Smooth muscle cell (in vitro differentiated cells): ENCODE results near the gene TADA2A. TPM values are rescaled to one million over a fixed set of nuclear protein-coding genes. Genes with fewer than 3 reads are reported as not detected.

Experiments used
- DNase-seq: peaks from one replicate; lab custom pipeline; 2025; ENCODE audit not compliant: unreplicated experiment; lab: John Stamatoyannopoulos, UW
- H2AFZ ChIP-seq: fragments of 200-600 bp; sonication (generic); 2 replicates; pipeline ENCODE4 v1.6.0; 2016; ENCODE audit warnings: antibody characterized with exemption, low read depth, mild to moderate bottlenecking
- H3F3A ChIP-seq: fragments of 200-600 bp; sonication (generic); 2 replicates; pipeline ENCODE4 v1.6.0; 2017; ENCODE audit warnings: antibody characterized with exemption, low read depth
- H3K27ac ChIP-seq: fragments of 200-600 bp; sonication (generic); 2 replicates; pipeline ENCODE4 v1.5.1; 2016; ENCODE audit warnings: low read depth, mild to moderate bottlenecking
- H3K27me3 ChIP-seq: fragments of 200-600 bp; sonication (generic); 2 replicates; pipeline ENCODE4 v1.6.1; 2016; ENCODE audit warnings: low read depth, mild to moderate bottlenecking
- H3K36me3 ChIP-seq: fragments of 200-600 bp; sonication (generic); 2 replicates; pipeline ENCODE4 v1.5.1; 2016; ENCODE audit warnings: low read depth
- H3K4me1 ChIP-seq: fragments of 200-600 bp; sonication (generic); 2 replicates; pipeline ENCODE4 v1.5.1; 2016; ENCODE audit warnings: low read depth
- H3K4me2 ChIP-seq: fragments of 200-600 bp; sonication (generic); 2 replicates; pipeline ENCODE4 v1.6.0; 2016; ENCODE audit warnings: mild to moderate bottlenecking
- H3K4me3 ChIP-seq: fragments of 200-600 bp; sonication (generic); 2 replicates; pipeline ENCODE4 v1.5.1; 2016; ENCODE audit warnings: mild to moderate bottlenecking
- H3K79me2 ChIP-seq: fragments of 200-600 bp; sonication (generic); 2 replicates; pipeline ENCODE4 v1.6.0; 2016; ENCODE audit warnings: low read depth, mild to moderate bottlenecking
- H3K9ac ChIP-seq: fragments of 200-600 bp; sonication (generic); 2 replicates; pipeline ENCODE4 v1.6.0; 2016; ENCODE audit warnings: low read depth
- H3K9me3 ChIP-seq: fragments of 200-600 bp; sonication (generic); replicated peaks from 2 replicates; pipeline ENCODE4 v1.5.1; 2016; ENCODE audit warnings: low read depth
- H4K20me1 ChIP-seq: fragments of 200-600 bp; sonication (generic); 2 replicates; pipeline ENCODE4 v1.6.0; 2016; ENCODE audit warnings: low read depth
- WGBS: methylation state at CpG from one replicate; pipeline ENCODE4 v1.1.7; 2016; ENCODE audit warnings: low lambda C conversion rate; 5-methylcytosine and 5-hydroxymethylcytosine counted together
- polyA plus RNA-seq: library from polyadenylated mRNA; unstranded; fragments of >200 nt; fragmentation: Nextera tagmentation; extraction: Ambion mirVana; gene quantifications from 2 replicates; pipeline ENCODE4 v1.2.1, GENCODE V29; 2016
- total RNA-seq: library from RNA; depleted of rRNA; stranded (reverse); fragments of >200 nt; gene quantifications from 2 replicates; pipeline ENCODE4 v1.2.3, GENCODE V29; 2014
- TF ChIP-seq, protein P1 (sequence below): fragments of 200-600 bp; sonication (generic); IDR thresholded peaks from 2 replicates; pipeline ENCODE4 v1.5.1; 2017; ENCODE audit warnings: borderline replicate concordance, mild to moderate bottlenecking, antibody characterized with exemption; ENCODE audit not compliant: insufficient read depth, poor library complexity, severe bottlenecking

Gene TADA2A
- total and polyA plus RNA-seq, 2 experiments from 2014 or later, result 9.7 to 11.8 TPM

- Histone ChIP-seq H3K9me3 (no peaks in the 10 kb centered on the region), H3K4me3 (no peak overlapping the region), H3K4me1 (no peaks in the 10 kb centered on the region), H3F3A (no peaks in the 10 kb centered on the region), H3K27ac (no peak overlapping the region), H3K9ac (no peak overlapping the region), H2AFZ (no peak overlapping the region), H3K27me3 (no peaks in the 10 kb centered on the region), H3K79me2 (no peaks in the 10 kb centered on the region), H3K4me2 (no peak overlapping the region), H3K36me3 (no peaks in the 10 kb centered on the region), H4K20me1 (no peaks in the 10 kb centered on the region)
- WGBS, result 95% methylated on average over 4 of the region's 4 CpGs
- no peak for DNase-seq
- TF ChIP-seq, protein P1, sequence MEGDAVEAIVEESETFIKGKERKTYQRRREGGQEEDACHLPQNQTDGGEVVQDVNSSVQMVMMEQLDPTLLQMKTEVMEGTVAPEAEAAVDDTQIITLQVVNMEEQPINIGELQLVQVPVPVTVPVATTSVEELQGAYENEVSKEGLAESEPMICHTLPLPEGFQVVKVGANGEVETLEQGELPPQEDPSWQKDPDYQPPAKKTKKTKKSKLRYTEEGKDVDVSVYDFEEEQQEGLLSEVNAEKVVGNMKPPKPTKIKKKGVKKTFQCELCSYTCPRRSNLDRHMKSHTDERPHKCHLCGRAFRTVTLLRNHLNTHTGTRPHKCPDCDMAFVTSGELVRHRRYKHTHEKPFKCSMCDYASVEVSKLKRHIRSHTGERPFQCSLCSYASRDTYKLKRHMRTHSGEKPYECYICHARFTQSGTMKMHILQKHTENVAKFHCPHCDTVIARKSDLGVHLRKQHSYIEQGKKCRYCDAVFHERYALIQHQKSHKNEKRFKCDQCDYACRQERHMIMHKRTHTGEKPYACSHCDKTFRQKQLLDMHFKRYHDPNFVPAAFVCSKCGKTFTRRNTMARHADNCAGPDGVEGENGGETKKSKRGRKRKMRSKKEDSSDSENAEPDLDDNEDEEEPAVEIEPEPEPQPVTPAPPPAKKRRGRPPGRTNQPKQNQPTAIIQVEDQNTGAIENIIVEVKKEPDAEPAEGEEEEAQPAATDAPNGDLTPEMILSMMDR, result no peak
These were observed 17.5 kb upstream of the TADA2A start for GRCh38 chr17:37389160-37389559.

- Histone ChIP-seq H3K27ac (no peak overlapping the region), H3K9me3 (no peaks in the 10 kb centered on the region), H3K79me2 (no peaks in the 10 kb centered on the region), H3K4me2 (no peak overlapping the region), H2AFZ (no peak overlapping the region), H3K4me1 (no peaks in the 10 kb centered on the region), H3K9ac (no peak overlapping the region), H3F3A (no peaks in the 10 kb centered on the region), H3K36me3 (no peaks in the 10 kb centered on the region), H4K20me1 (no peaks in the 10 kb centered on the region), H3K27me3 (no peaks in the 10 kb centered on the region), H3K4me3 (no peak overlapping the region)
- 98% methylated on average over 6 of the region's 6 CpGs for WGBS
- TF ChIP-seq, protein P1, result no peak
- no peak for DNase-seq
These were observed 15.5 kb upstream of the TADA2A start for GRCh38 chr17:37391146-37391545.

GRCh38 chr17:37392024-37392590 lies 14.6 kb upstream of the TADA2A start:
- no peaks in the 10 kb centered on the region for H3K4me1 ChIP-seq
- H2AFZ ChIP-seq, result no peak overlapping the region
- WGBS, result 53% methylated on average over 3 of the region's 3 CpGs
- H3F3A ChIP-seq, result no peaks in the 10 kb centered on the region
- no peaks in the 10 kb centered on the region for H4K20me1 ChIP-seq
- H3K79me2 ChIP-seq, result no peaks in the 10 kb centered on the region
- DNase-seq, result no peak
- no peak overlapping the region for H3K4me2 ChIP-seq
- H3K9me3 ChIP-seq, result no peaks in the 10 kb centered on the region
- TF ChIP-seq, protein P1, result no peak
- no peaks in the 10 kb centered on the region for H3K27me3 ChIP-seq
- no peak overlapping the region for H3K27ac ChIP-seq
- no peaks in the 10 kb centered on the region for H3K36me3 ChIP-seq
- no peak overlapping the region for H3K9ac ChIP-seq
- no peak overlapping the region for H3K4me3 ChIP-seq

DNA sequence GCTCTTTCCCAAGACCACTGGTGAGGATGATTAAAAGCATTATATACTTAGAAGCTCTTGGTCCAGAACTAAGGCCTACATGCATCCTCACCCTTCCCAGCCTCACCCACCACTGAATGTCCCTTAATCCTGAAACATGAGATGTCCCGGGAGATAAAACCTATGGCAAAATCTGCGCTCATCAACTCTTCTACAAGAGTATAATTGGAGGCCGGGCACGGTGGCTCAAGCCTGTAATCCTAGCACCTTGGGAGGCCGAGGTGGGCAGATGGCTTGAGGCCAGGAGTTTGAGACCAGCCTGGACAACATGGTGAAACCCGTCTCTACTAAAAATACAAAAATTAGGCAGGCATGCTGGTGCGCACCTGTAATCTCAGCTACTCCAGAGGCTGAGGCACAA lies 13.3 kb upstream of the TADA2A start:
- TF ChIP-seq, protein P1, result no peak
- no peak for DNase-seq

More for the DNA sequence above, 13.3 kb upstream of the TADA2A start:
- Histone ChIP-seq H3K4me1 (no peaks in the 10 kb centered on the region), H3K79me2 (no peaks in the 10 kb centered on the region), H3F3A (no peaks in the 10 kb centered on the region), H3K36me3 (no peaks in the 10 kb centered on the region), H3K4me2 (no peak overlapping the region), H3K27ac (no peak overlapping the region), H3K9me3 (no peaks in the 10 kb centered on the region), H3K27me3 (no peaks in the 10 kb centered on the region), H4K20me1 (no peaks in the 10 kb centered on the region), H3K9ac (no peak overlapping the region), H2AFZ (no peak overlapping the region), H3K4me3 (no peak overlapping the region)
- 97% methylated on average over 7 of the region's 7 CpGs for WGBS
